SK-N-SH (cell line): Measurements from ENCODE around the gene APEH. TPM values are rescaled to one million over a fixed set of nuclear protein-coding genes. Genes with fewer than 3 reads are reported as not detected.

Source experiments
- CTCF ChIA-PET: fragments of 300-600, 350-600 bp; formaldehyde crosslinking; extraction: SDS; loops from one replicate; lab custom pipeline; 2021; lab: Yijun Ruan, JAX
- POLR2A ChIA-PET: fragments of 350-600 bp; sonication (Branson Sonifier 250); formaldehyde crosslinking; extraction: SDS; loops from one replicate; lab custom pipeline; 2020; ENCODE audit warnings: antibody characterized with exemption, inconsistent platforms; lab: Yijun Ruan, JAX
- DNase-seq: peaks from one replicate; pipeline ENCODE4 v3.0.0; 2012
- H2AFZ ChIP-seq: fragments of 200-600 bp; sonication (generic); 2 replicates; pipeline ENCODE4 v1.8.1; 2016; ENCODE audit warnings: antibody characterized with exemption, mild to moderate bottlenecking, low read depth
- H3F3A ChIP-seq: fragments of 200-600 bp; sonication (generic); replicated peaks from 2 replicates; pipeline ENCODE3; 2016; ENCODE audit warnings: antibody characterized with exemption, mild to moderate bottlenecking; ENCODE audit not compliant: insufficient read depth
- H3K27ac ChIP-seq, 2 experiments: fragments of 200-500 bp in 1 of 2; fragments of 200-600 bp in 1 of 2; sonication (Bioruptor generic) in 1 of 2; sonication (generic), shearing (Covaris generic) in 1 of 2; 2 replicates each; pipeline versions ENCODE4 v1.5.1 to v1.6.1; 2014 to 2016; ENCODE audit warnings: low read depth in 2 of 2, inconsistent platforms in 1 of 2, low read length in 1 of 2, mild to moderate bottlenecking in 1 of 2, mixed read lengths in 1 of 2
- H3K27me3 ChIP-seq: fragments of 200-600 bp; sonication (generic), shearing (Covaris generic); 2 replicates; pipeline ENCODE4 v1.6.1; 2016; ENCODE audit warnings: mixed run types; ENCODE audit not compliant: insufficient read depth
- H3K36me3 ChIP-seq, 2 experiments: fragments of 200-500 bp in 1 of 2; fragments of 200-600 bp in 1 of 2; sonication (Bioruptor generic) in 1 of 2; sonication (generic) in 1 of 2; replicated peaks in 1 of 2; 2 replicates each; pipeline versions ENCODE3 to v1.5.1; 2014 to 2016; ENCODE audit warnings: low read length in 1 of 2, mild to moderate bottlenecking in 1 of 2; ENCODE audit not compliant: insufficient read depth in 2 of 2, control insufficient read depth in 1 of 2
- H3K4me1 ChIP-seq, 2 experiments: fragments of 200-500 bp in 1 of 2; fragments of 200-600 bp in 1 of 2; sonication (Bioruptor generic) in 1 of 2; sonication (generic), shearing (Covaris generic) in 1 of 2; 2 replicates each; pipeline versions ENCODE4 v1.5.1 to v1.6.1; 2014 to 2016; ENCODE audit warnings: low read depth in 1 of 2, low read length in 1 of 2, mixed run types in 1 of 2; ENCODE audit not compliant: insufficient read depth in 2 of 2, control insufficient read depth in 1 of 2
- H3K4me2 ChIP-seq: fragments of 200-600 bp; sonication (generic), shearing (Covaris generic); 2 replicates; pipeline ENCODE4 v1.6.1; 2017; ENCODE audit warnings: mixed run types
- H3K4me3 ChIP-seq, 2 experiments: fragments of 200-500 bp in 1 of 2; fragments of 200-600 bp in 1 of 2; sonication (Bioruptor generic) in 1 of 2; sonication (generic), shearing (Covaris generic) in 1 of 2; 2 replicates each; pipeline versions ENCODE4 v1.5.1 to v1.8.1; 2014 to 2016; ENCODE audit warnings: low read depth in 2 of 2, inconsistent platforms in 1 of 2, low read length in 1 of 2, mild to moderate bottlenecking in 1 of 2, mixed read lengths in 1 of 2, moderate library complexity in 1 of 2
- H3K79me2 ChIP-seq: fragments of 200-600 bp; sonication (generic); 2 replicates; pipeline ENCODE4 v1.8.1; 2017; ENCODE audit warnings: mild to moderate bottlenecking; ENCODE audit not compliant: insufficient read depth
- H3K9ac ChIP-seq: fragments of 200-600 bp; sonication (generic); 2 replicates; pipeline ENCODE4 v1.6.1; 2017; ENCODE audit warnings: mixed run types
- H3K9me2 ChIP-seq: fragments of 200-600 bp; sonication (generic); 2 replicates; pipeline ENCODE4 v1.6.1; 2017; ENCODE audit warnings: mixed run types
- H3K9me3 ChIP-seq: fragments of 200-600 bp; sonication (generic); 2 replicates; pipeline ENCODE4 v1.6.1; 2017; ENCODE audit warnings: mixed run types, mild to moderate bottlenecking, moderate library complexity
- H4K20me1 ChIP-seq: fragments of 200-600 bp; sonication (generic); 2 replicates; pipeline ENCODE4 v1.6.1; 2017; ENCODE audit warnings: mild to moderate bottlenecking, mixed run types; ENCODE audit not compliant: insufficient read depth
- EZH2phosphoT487 ChIP-seq: fragments of 200-600 bp; sonication (generic); IDR thresholded peaks from 2 replicates; pipeline ENCODE4 v1.6.1; 2017; ENCODE audit warnings: low read depth, mixed run types, mild to moderate bottlenecking, antibody characterized with exemption, moderate library complexity, borderline replicate concordance
- IRF3 ChIP-seq: fragments of 150-350 bp; IDR thresholded peaks from 2 replicates; pipeline ENCODE4 v1.6.1; 2016; ENCODE audit warnings: mild to moderate bottlenecking, low read depth, low read length
- MAX ChIP-seq: IDR thresholded peaks from 2 replicates; pipeline ENCODE4 v1.4.0; 2012; ENCODE audit warnings: low read depth
- NRF1 ChIP-seq: IDR thresholded peaks from 2 replicates; pipeline ENCODE4 v1.6.1; 2012; ENCODE audit warnings: low read depth, mild to moderate bottlenecking, low read length
- REST ChIP-seq: IDR thresholded peaks from 2 replicates; pipeline ENCODE4 v1.6.1; 2012; ENCODE audit warnings: mild to moderate bottlenecking, low read depth, low read length, moderate library complexity
- SMC3 ChIP-seq: IDR thresholded peaks from 2 replicates; pipeline ENCODE4 v1.6.1; 2012; ENCODE audit warnings: low read depth, low read length, improper control_type of control experiment
- USF1 ChIP-seq: IDR thresholded peaks from 2 replicates; pipeline ENCODE4 v1.4.0; 2012; ENCODE audit warnings: low read depth, borderline replicate concordance
- WGBS: methylation state at CpG from one replicate; pipeline ENCODE4 v1.1.6; 2017; ENCODE audit warnings: low lambda C conversion rate; 5-methylcytosine and 5-hydroxymethylcytosine counted together
- polyA plus RNA-seq, 3 experiments: library from polyadenylated mRNA; depleted of rRNA; stranded (reverse); fragments of >200 nt; gene quantifications; 2 replicates each; pipeline ENCODE4 v1.2.3, GENCODE V29; 2012

APEH gene
- polyA plus RNA-seq, 1 of the 3 experiments (the other 2 are of a cell fraction): 112 TPM

GRCh38 chr3:49669352-49669751 lies 4.8 kb upstream of the APEH start:
- no peak overlapping the region for H3K4me2 ChIP-seq
- POLR2A ChIA-PET: no interaction called here
- H3K27ac ChIP-seq: no peak overlapping the region
- WGBS: 68% methylated on average over 3 of the region's 3 CpGs
- H4K20me1 ChIP-seq: no peaks in the 10 kb centered on the region
- H3F3A ChIP-seq: peaks cover 5% of the 10 kb centered on the region
- H3K36me3 ChIP-seq: no peaks in the 10 kb centered on the region
- no peaks in the 10 kb centered on the region for H3K27me3 ChIP-seq
- H3K4me1 ChIP-seq: peaks cover 0 to 9% of the 10 kb centered on the region in 2 experiments; a peak in 1 of 4 replicates
- no peak overlapping the region for H2AFZ ChIP-seq
- peaks cover 5% of the 10 kb centered on the region; the same call in 1 of the 2 replicates for H3K79me2 ChIP-seq
- H3K9me3 ChIP-seq: no peaks in the 10 kb centered on the region
- no peak for DNase-seq
- H3K9ac ChIP-seq: no peak overlapping the region
- CTCF ChIA-PET: interaction anchor here (1.2 to 5.6 kb wide), 2 partner anchors 132 to 498 kb away, joined by 3 to 299 read pairs; partner anchors contain the start of gene KLHDC8B
- TF ChIP-seq USF1: no peak
- no peak for TF ChIP-seq SMC3
- no peaks in the 10 kb centered on the region for H3K9me2 ChIP-seq
- no peak overlapping the region for H3K4me3 ChIP-seq

GRCh38 chr3:49670940-49671290 lies 3.2 kb upstream of the APEH start:
- no peak overlapping the region for H3K4me3 ChIP-seq
- no peaks in the 10 kb centered on the region for H3K9me2 ChIP-seq
- no peak for DNase-seq
- no peaks in the 10 kb centered on the region for H4K20me1 ChIP-seq
- H3F3A ChIP-seq: peaks cover 5% of the 10 kb centered on the region
- TF ChIP-seq IRF3 (no peak), REST (no peak), NRF1 (no peak), MAX (no peak), EZH2phosphoT487 (no peak)
- TF ChIP-seq, all 33 proteins: peak for 0
- Histone ChIP-seq H3K4me1 (peaks cover 7 to 20% of the 10 kb centered on the region in 2 experiments; a peak in 1 of 4 replicates), H3K27ac (no peak overlapping the region), H2AFZ (no peak overlapping the region), H3K9me3 (no peaks in the 10 kb centered on the region), H3K4me2 (no peak overlapping the region), H3K27me3 (no peaks in the 10 kb centered on the region), H3K79me2 (peaks cover 20% of the 10 kb centered on the region), H3K36me3 (peaks cover 0 to 5% of the 10 kb centered on the region in 2 experiments), H3K9ac (no peak overlapping the region)
- CTCF ChIA-PET: interaction anchor here (0.7 to 5.6 kb wide), 21 partner anchors 8 to 208 kb away, joined by 3 to 299 read pairs (median 5); partner anchors contain the start of gene BSN
- POLR2A ChIA-PET: interaction anchor here (1.6 kb wide), 1 partner anchor 131 kb away, joined by 21 read pairs; no protein-coding TSS in a partner anchor
- WGBS: 76% methylated on average over 6 of the region's 6 CpGs
